ENCODE measurements around the gene SPINT3.

Gene SPINT3

GRCh38 chr20:45510242-45510862, 5.1 kb downstream of the SPINT3 start:
- DNase-seq (ENCODE audit: insufficient read length, low spot score) (no peak), FAIRE-seq (no peak)
- no peak for TF ChIP-seq CTCF (IDR thresholded peaks at IDR 0.05; ENCODE audit: insufficient read depth, missing control alignments)

GRCh38 chr20:45509091-45509490, 6.3 kb downstream of the SPINT3 start:
- DNase-seq (ENCODE audit: insufficient read length, low spot score) (no peak), FAIRE-seq (no peak)
- no peak for TF ChIP-seq CTCF (IDR thresholded peaks at IDR 0.05; ENCODE audit: insufficient read depth, missing control alignments)

GRCh38 chr20:45508068-45508886, 7.1 kb downstream of the SPINT3 start:
- DNase-seq (ENCODE audit: insufficient read length, low spot score) (no peak), FAIRE-seq (no peak)
- TF ChIP-seq CTCF (IDR thresholded peaks at IDR 0.05; ENCODE audit: insufficient read depth, missing control alignments) = no peak

- TF ChIP-seq CTCF (IDR thresholded peaks at IDR 0.05; ENCODE audit: insufficient read depth, missing control alignments) = no peak
- DNase-seq (ENCODE audit: insufficient read length, low spot score) = no peak
- no peak for FAIRE-seq
Observed at GRCh38 chr20:45507011-45507820, 8.2 kb downstream of the SPINT3 start.

- FAIRE-seq = no peak
Observed at GRCh38 chr20:45506398-45506797, 9.0 kb downstream of the SPINT3 start.

GRCh38 chr20:45503403-45503802, 12.0 kb downstream of the SPINT3 start:
- FAIRE-seq (no peak), DNase-seq (ENCODE audit: insufficient read length, low spot score) (no peak)
- no peak for TF ChIP-seq CTCF (IDR thresholded peaks at IDR 0.05; ENCODE audit: insufficient read depth, missing control alignments)

More at GRCh38 chr20:45506398-45506797, 9.0 kb downstream of the SPINT3 start:
- TF ChIP-seq CTCF (IDR thresholded peaks at IDR 0.05; ENCODE audit: insufficient read depth, missing control alignments) = no peak
- DNase-seq (ENCODE audit: insufficient read length, low spot score) = no peak

Measured in D721Med (cell line).